Loucy (cell line): Measurements from ENCODE around the gene AGAP3.

ENCODE experiments used
- H2AFZ ChIP-seq: fragments of 200-600 bp; sonication (generic); 2 replicates; pipeline ENCODE4 v1.6.0; 2016; ENCODE audit warnings: antibody characterized with exemption, mild to moderate bottlenecking, low read length, moderate library complexity
- H3F3A ChIP-seq: fragments of 200-600 bp; 2 replicates; pipeline ENCODE4 v1.6.0; 2016; ENCODE audit warnings: antibody characterized with exemption, low read depth, mild to moderate bottlenecking
- H3K27me3 ChIP-seq: fragments of 200-600 bp; sonication (generic); 2 replicates; pipeline ENCODE4 v1.6.1; 2014; ENCODE audit warnings: low read length, mild to moderate bottlenecking; ENCODE audit not compliant: insufficient read depth, poor library complexity, severe bottlenecking
- H3K36me3 ChIP-seq: fragments of 200-600 bp; sonication (generic); 2 replicates; pipeline ENCODE4 v1.6.1; 2016; ENCODE audit warnings: low read length; ENCODE audit not compliant: insufficient read depth
- H3K4me1 ChIP-seq: fragments of 200-600 bp; sonication (generic); 2 replicates; pipeline ENCODE4 v1.5.1; 2014; ENCODE audit warnings: low read length, mild to moderate bottlenecking; ENCODE audit not compliant: insufficient read depth, poor library complexity, severe bottlenecking
- H3K4me2 ChIP-seq: fragments of 200-600 bp; sonication (generic); 2 replicates; pipeline ENCODE4 v1.6.0; 2014; ENCODE audit warnings: antibody characterized with exemption, low read length, low read depth, mild to moderate bottlenecking; ENCODE audit not compliant: poor library complexity, severe bottlenecking
- H3K4me3 ChIP-seq: fragments of 200-600 bp; sonication (generic); 2 replicates; pipeline ENCODE4 v1.5.1; 2014; ENCODE audit warnings: low read length, mild to moderate bottlenecking, mixed read lengths; ENCODE audit not compliant: poor library complexity, severe bottlenecking
- H3K79me2 ChIP-seq: fragments of 200-600 bp; sonication (generic); 2 replicates; pipeline ENCODE4 v1.6.1; 2014; ENCODE audit warnings: low read length; ENCODE audit not compliant: insufficient read depth
- H3K9ac ChIP-seq: fragments of 200-600 bp; sonication (generic); 2 replicates; pipeline ENCODE4 v1.6.0; 2014; ENCODE audit warnings: mild to moderate bottlenecking, low read depth, low read length, moderate library complexity; ENCODE audit not compliant: poor library complexity, severe bottlenecking
- H3K9me2 ChIP-seq: fragments of 200-600 bp; sonication (generic); replicated peaks from 2 replicates; pipeline ENCODE4 v1.6.1; 2016; ENCODE audit warnings: low read depth, low read length, mixed read lengths
- H3K9me3 ChIP-seq: fragments of 200-600 bp; sonication (generic); 2 replicates; pipeline ENCODE4 v1.6.1; 2014; ENCODE audit warnings: mild to moderate bottlenecking, antibody characterized with exemption, low read length, low read depth; ENCODE audit not compliant: insufficient read depth
- H4K20me1 ChIP-seq: fragments of 200-600 bp; sonication (generic); 2 replicates; pipeline ENCODE4 v1.6.0; 2014; ENCODE audit warnings: antibody characterized with exemption, low read length, mild to moderate bottlenecking; ENCODE audit not compliant: insufficient read depth, poor library complexity, severe bottlenecking
- EZH2phosphoT487 ChIP-seq: fragments of 200-600 bp; IDR thresholded peaks from 2 replicates; pipeline ENCODE4 v1.6.1; 2018; ENCODE audit warnings: antibody characterized with exemption, mild to moderate bottlenecking, moderate library complexity, borderline replicate concordance
- TF ChIP-seq, protein P1 (sequence below): fragments of 200-600 bp; sonication (generic); conservative IDR thresholded peaks from 2 replicates; pipeline ENCODE4 v1.5.1; 2014; ENCODE audit warnings: mild to moderate bottlenecking, antibody characterized with exemption, low read length

The AGAP3 gene

GRCh38 chr7:151178831-151179230 lies 92.6 kb downstream of the AGAP3 start:
- no peaks in the 10 kb centered on the region for H3K36me3 ChIP-seq
- no peak overlapping the region for H3K9ac ChIP-seq
- H4K20me1 ChIP-seq: no peaks in the 10 kb centered on the region
- H3K9me2 ChIP-seq: no peaks in the 10 kb centered on the region
- no peak overlapping the region for H3K4me3 ChIP-seq
- TF ChIP-seq, protein P1, sequence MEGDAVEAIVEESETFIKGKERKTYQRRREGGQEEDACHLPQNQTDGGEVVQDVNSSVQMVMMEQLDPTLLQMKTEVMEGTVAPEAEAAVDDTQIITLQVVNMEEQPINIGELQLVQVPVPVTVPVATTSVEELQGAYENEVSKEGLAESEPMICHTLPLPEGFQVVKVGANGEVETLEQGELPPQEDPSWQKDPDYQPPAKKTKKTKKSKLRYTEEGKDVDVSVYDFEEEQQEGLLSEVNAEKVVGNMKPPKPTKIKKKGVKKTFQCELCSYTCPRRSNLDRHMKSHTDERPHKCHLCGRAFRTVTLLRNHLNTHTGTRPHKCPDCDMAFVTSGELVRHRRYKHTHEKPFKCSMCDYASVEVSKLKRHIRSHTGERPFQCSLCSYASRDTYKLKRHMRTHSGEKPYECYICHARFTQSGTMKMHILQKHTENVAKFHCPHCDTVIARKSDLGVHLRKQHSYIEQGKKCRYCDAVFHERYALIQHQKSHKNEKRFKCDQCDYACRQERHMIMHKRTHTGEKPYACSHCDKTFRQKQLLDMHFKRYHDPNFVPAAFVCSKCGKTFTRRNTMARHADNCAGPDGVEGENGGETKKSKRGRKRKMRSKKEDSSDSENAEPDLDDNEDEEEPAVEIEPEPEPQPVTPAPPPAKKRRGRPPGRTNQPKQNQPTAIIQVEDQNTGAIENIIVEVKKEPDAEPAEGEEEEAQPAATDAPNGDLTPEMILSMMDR: no peak
- TF ChIP-seq EZH2phosphoT487: no peak
- H2AFZ ChIP-seq: no peak overlapping the region
- H3K4me2 ChIP-seq: no peak overlapping the region
- no peaks in the 10 kb centered on the region for H3K27me3 ChIP-seq
- no peaks in the 10 kb centered on the region for H3K79me2 ChIP-seq
- no peaks in the 10 kb centered on the region for H3K4me1 ChIP-seq
- no peaks in the 10 kb centered on the region for H3F3A ChIP-seq
- no peaks in the 10 kb centered on the region for H3K9me3 ChIP-seq

DNA sequence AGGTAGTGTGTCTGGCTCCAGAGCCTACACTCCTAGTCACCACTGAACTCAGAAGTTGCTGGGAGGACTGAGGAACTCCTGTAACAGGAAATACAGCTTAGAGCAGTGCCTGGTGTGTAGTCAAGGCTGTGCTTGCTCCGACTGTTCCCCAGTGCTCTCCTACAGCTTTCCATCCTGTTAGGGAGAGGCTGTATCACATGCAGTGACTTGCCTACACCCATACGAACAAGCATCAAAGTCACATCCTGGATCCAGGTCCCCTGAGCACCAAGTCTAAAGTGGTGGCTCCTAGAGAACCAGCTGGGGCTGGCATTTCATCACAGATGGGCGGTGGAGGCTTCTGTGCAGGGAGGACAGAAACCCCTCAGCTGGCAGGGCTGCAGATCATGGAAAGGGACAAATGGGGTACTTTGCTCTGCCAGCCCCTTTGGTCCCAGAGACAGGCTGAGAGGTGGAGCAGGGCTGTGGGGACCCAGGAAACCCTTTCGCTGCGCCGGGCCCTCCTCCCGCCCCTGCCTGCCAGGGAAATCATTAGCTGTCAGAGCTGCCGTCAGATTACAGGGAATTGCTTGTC lies 93.1 kb downstream of the AGAP3 start:
- Histone ChIP-seq H3F3A (no peaks in the 10 kb centered on the region), H3K9me3 (no peaks in the 10 kb centered on the region), H3K4me3 (no peak overlapping the region), H3K27me3 (no peaks in the 10 kb centered on the region), H3K4me1 (no peaks in the 10 kb centered on the region), H3K36me3 (no peaks in the 10 kb centered on the region), H2AFZ (no peak overlapping the region), H3K9me2 (no peaks in the 10 kb centered on the region), H3K4me2 (no peak overlapping the region), H3K79me2 (no peaks in the 10 kb centered on the region), H4K20me1 (no peaks in the 10 kb centered on the region), H3K9ac (no peak overlapping the region)
- TF ChIP-seq EZH2phosphoT487: no peak
- TF ChIP-seq, protein P1: no peak

GRCh38 chr7:151179946-151180345 lies 93.7 kb downstream of the AGAP3 start:
- Histone ChIP-seq H3K4me3 (no peak overlapping the region), H3K9me3 (no peaks in the 10 kb centered on the region), H3F3A (no peaks in the 10 kb centered on the region), H3K9me2 (no peaks in the 10 kb centered on the region), H3K79me2 (no peaks in the 10 kb centered on the region), H4K20me1 (no peaks in the 10 kb centered on the region), H3K9ac (no peak overlapping the region), H3K4me1 (no peaks in the 10 kb centered on the region), H3K36me3 (no peaks in the 10 kb centered on the region), H2AFZ (no peak overlapping the region), H3K4me2 (no peak overlapping the region), H3K27me3 (no peaks in the 10 kb centered on the region)
- TF ChIP-seq, protein P1: no peak
- no peak for TF ChIP-seq EZH2phosphoT487
